Hepatocyte (in vitro differentiated cells): ENCODE data around the gene TTC1. TPM values are rescaled to one million over a fixed set of nuclear protein-coding genes. Genes with fewer than 3 reads are reported as not detected.

Experiments used
- DNase-seq: peaks from one replicate; pipeline ENCODE4 v3.0.0-alpha.2; 2016; ENCODE audit warnings: low spot score
- H2AFZ ChIP-seq: fragments of 200-600 bp; sonication (generic); 2 replicates; pipeline ENCODE4 v1.6.0; 2016; ENCODE audit warnings: antibody characterized with exemption, mild to moderate bottlenecking
- H3K27ac ChIP-seq: fragments of 200-600 bp; sonication (generic); 2 replicates; pipeline ENCODE4 v1.5.1; 2016; ENCODE audit warnings: mild to moderate bottlenecking
- H3K27me3 ChIP-seq: fragments of 200-600 bp; sonication (generic); 2 replicates; pipeline ENCODE4 v1.6.1; 2016
- H3K36me3 ChIP-seq: fragments of 200-600 bp; sonication (generic); replicated peaks from 2 replicates; pipeline ENCODE4 v1.5.1; 2016; ENCODE audit warnings: low read depth; ENCODE audit not compliant: insufficient read depth
- H3K4me1 ChIP-seq: fragments of 200-600 bp; sonication (generic); 2 replicates; pipeline ENCODE4 v1.5.1; 2016; ENCODE audit warnings: mild to moderate bottlenecking, moderate library complexity; ENCODE audit not compliant: insufficient read depth
- H3K4me2 ChIP-seq: fragments of 200-600 bp; sonication (generic); 2 replicates; pipeline ENCODE4 v1.6.0; 2016
- H3K4me3 ChIP-seq: fragments of 200-600 bp; sonication (generic); 2 replicates; pipeline ENCODE4 v1.5.1; 2016; ENCODE audit warnings: mild to moderate bottlenecking
- H3K79me2 ChIP-seq: fragments of 200-600 bp; sonication (generic); 2 replicates; pipeline ENCODE4 v1.6.0; 2017; ENCODE audit warnings: mild to moderate bottlenecking
- H3K9me2 ChIP-seq: fragments of 200-600 bp; sonication (generic); replicated peaks from 2 replicates; pipeline ENCODE4 v1.6.0; 2017; ENCODE audit warnings: mild to moderate bottlenecking; ENCODE audit not compliant: insufficient read depth
- H3K9me3 ChIP-seq: fragments of 200-600 bp; sonication (generic); 2 replicates; pipeline ENCODE4 v1.5.1; 2016; ENCODE audit warnings: low read depth, mild to moderate bottlenecking
- H4K20me1 ChIP-seq: fragments of 200-600 bp; sonication (generic); 2 replicates; pipeline ENCODE4 v1.6.0; 2016; ENCODE audit warnings: mild to moderate bottlenecking; ENCODE audit not compliant: insufficient read depth, poor library complexity, severe bottlenecking
- CTCF ChIP-seq: fragments of 200-600 bp; sonication (generic); IDR thresholded peaks from 2 replicates; pipeline ENCODE4 v1.5.1; 2016; ENCODE audit warnings: antibody characterized with exemption, mild to moderate bottlenecking; ENCODE audit not compliant: poor library complexity
- EZH2 ChIP-seq: fragments of 200-600 bp; sonication (generic); IDR thresholded peaks from 2 replicates; pipeline ENCODE4 v1.6.1; 2016; ENCODE audit warnings: antibody characterized with exemption, mild to moderate bottlenecking, borderline replicate concordance
- EZH2phosphoT487 ChIP-seq: fragments of 200-600 bp; sonication (generic); IDR thresholded peaks from one replicate; pipeline ENCODE4 v1.6.1; 2018; ENCODE audit warnings: antibody characterized with exemption, mild to moderate bottlenecking, low read depth, moderate library complexity; ENCODE audit not compliant: unreplicated experiment, severe bottlenecking
- WGBS: methylation state at CpG from one replicate; pipeline ENCODE4 v1.1.6; 2016; ENCODE audit warnings: low lambda C conversion rate; ENCODE audit errors: missing lambda C conversion rate; 5-methylcytosine and 5-hydroxymethylcytosine counted together
- polyA plus RNA-seq: library from polyadenylated mRNA; unstranded; fragments of >200 nt; fragmentation: Nextera tagmentation; extraction: Ambion mirVana; gene quantifications from 2 replicates; pipeline ENCODE4 v1.2.1, GENCODE V29; 2016
- small RNA-seq: library from RNA; depleted of rRNA; stranded (forward); fragments of <200 nt; gene quantifications from one replicate; pipeline ENCODE3, GENCODE V24; 2014
- total RNA-seq: library from RNA; depleted of rRNA; stranded (reverse); fragments of >200 nt; gene quantifications from 2 replicates; pipeline ENCODE4 v1.2.3, GENCODE V29; 2014

TTC1 gene
- total and polyA plus RNA-seq, 2 experiments from 2014 or later = 46.9 to 57.3 TPM

GRCh38 chr5:160097991-160098390, 89.1 kb downstream of the TTC1 start:
- H3K36me3 ChIP-seq = no peaks in the 10 kb centered on the region
- H3K9me2 ChIP-seq = no peaks in the 10 kb centered on the region
- peaks cover 73% of the 10 kb centered on the region for H3K79me2 ChIP-seq
- no peak for DNase-seq
- H3K27ac ChIP-seq = no peak overlapping the region
- H4K20me1 ChIP-seq = peaks cover 3% of the 10 kb centered on the region
- no peak for TF ChIP-seq CTCF
- TF ChIP-seq EZH2phosphoT487 = no peak
- TF ChIP-seq EZH2 = no peak
- H3K4me3 ChIP-seq = no peak overlapping the region
- no peak overlapping the region for H2AFZ ChIP-seq
- H3K27me3 ChIP-seq = no peaks in the 10 kb centered on the region
- no peaks in the 10 kb centered on the region for H3K4me1 ChIP-seq
- no peaks in the 10 kb centered on the region for H3K9me3 ChIP-seq
- 85% methylated on average over 4 of the region's 4 CpGs for WGBS
- H3K4me2 ChIP-seq = no peak overlapping the region

- no peaks in the 10 kb centered on the region for H4K20me1 ChIP-seq
- TF ChIP-seq CTCF (no peak), EZH2phosphoT487 (no peak), EZH2 (no peak)
- no peak overlapping the region for H3K27ac ChIP-seq
- peaks cover 87% of the 10 kb centered on the region for H3K79me2 ChIP-seq
- no peak for DNase-seq
- no peaks in the 10 kb centered on the region for H3K9me2 ChIP-seq
- H3K4me1 ChIP-seq = peaks cover 6% of the 10 kb centered on the region
- H3K9me3 ChIP-seq = no peaks in the 10 kb centered on the region
- WGBS = 87% methylated on average over 4 of the region's 4 CpGs
- H3K4me3 ChIP-seq = no peak overlapping the region
- no peaks in the 10 kb centered on the region for H3K36me3 ChIP-seq
- no peak overlapping the region for H2AFZ ChIP-seq
- no peak overlapping the region for H3K4me2 ChIP-seq
- no peaks in the 10 kb centered on the region for H3K27me3 ChIP-seq
Observed at GRCh38 chr5:160105686-160106360, 96.9 kb downstream of the TTC1 start.

- Histone ChIP-seq H3K4me3 (no peak overlapping the region), H3K4me2 (no peak overlapping the region), H3K9me3 (no peaks in the 10 kb centered on the region), H3K9me2 (no peaks in the 10 kb centered on the region), H4K20me1 (no peaks in the 10 kb centered on the region), H3K27ac (no peak overlapping the region), H3K27me3 (no peaks in the 10 kb centered on the region), H2AFZ (no peak overlapping the region), H3K4me1 (peaks cover 6% of the 10 kb centered on the region), H3K36me3 (no peaks in the 10 kb centered on the region), H3K79me2 (peaks cover 90% of the 10 kb centered on the region)
- TF ChIP-seq EZH2phosphoT487 (no peak), EZH2 (no peak), CTCF (no peak)
- 98% methylated on average over 2 of the region's 2 CpGs for WGBS
- no peak for DNase-seq
Observed at GRCh38 chr5:160108124-160108523, 99.2 kb downstream of the TTC1 start.

Small RNAs within 50 kb of the gene (small RNA-seq; reads per million reads assigned to genes)
- gene RF00019 = not detected

Other genes starting within 250 kb of the TTC1 start
- gene ADRA1B, start 92.7 kb upstream of the TTC1 start, total RNA-seq = 2.0 and 2.6 TPM in 2 replicates
- 3.5 and 3.8 TPM in 2 replicates for gene ADRA1B, start 92.7 kb upstream of the TTC1 start, polyA plus RNA-seq
- 26.5 and 33.6 TPM in 2 replicates for gene PWWP2A, start 110.3 kb downstream of the TTC1 start, total RNA-seq
- 17.3 and 18.4 TPM in 2 replicates for gene PWWP2A, start 110.3 kb downstream of the TTC1 start, polyA plus RNA-seq
- gene FABP6, start 220.4 kb downstream of the TTC1 start, total RNA-seq = 51.5 and 55.7 TPM in 2 replicates
- gene FABP6, start 220.4 kb downstream of the TTC1 start, polyA plus RNA-seq = 7.2 and 12.2 TPM in 2 replicates